Glomerular visceral epithelial cell (primary cell): ENCODE data around the gene TMEM217.

Experiments used
- DNase-seq: peaks from one replicate; pipeline ENCODE4 v3.0.0-alpha.2; 2016; ENCODE audit errors: extremely low spot score

The TMEM217 gene

GRCh38 chr6:37169496-37170272 is 88.3 kb downstream of the TMEM217 start, which contains the start of gene PIM1:
TSS of gene PIM1 (plus strand) at chr6:37170152. CDS start at chr6:37170576, 424 bp downstream.
- DNase-seq, result peak; percentile 99

DNA sequence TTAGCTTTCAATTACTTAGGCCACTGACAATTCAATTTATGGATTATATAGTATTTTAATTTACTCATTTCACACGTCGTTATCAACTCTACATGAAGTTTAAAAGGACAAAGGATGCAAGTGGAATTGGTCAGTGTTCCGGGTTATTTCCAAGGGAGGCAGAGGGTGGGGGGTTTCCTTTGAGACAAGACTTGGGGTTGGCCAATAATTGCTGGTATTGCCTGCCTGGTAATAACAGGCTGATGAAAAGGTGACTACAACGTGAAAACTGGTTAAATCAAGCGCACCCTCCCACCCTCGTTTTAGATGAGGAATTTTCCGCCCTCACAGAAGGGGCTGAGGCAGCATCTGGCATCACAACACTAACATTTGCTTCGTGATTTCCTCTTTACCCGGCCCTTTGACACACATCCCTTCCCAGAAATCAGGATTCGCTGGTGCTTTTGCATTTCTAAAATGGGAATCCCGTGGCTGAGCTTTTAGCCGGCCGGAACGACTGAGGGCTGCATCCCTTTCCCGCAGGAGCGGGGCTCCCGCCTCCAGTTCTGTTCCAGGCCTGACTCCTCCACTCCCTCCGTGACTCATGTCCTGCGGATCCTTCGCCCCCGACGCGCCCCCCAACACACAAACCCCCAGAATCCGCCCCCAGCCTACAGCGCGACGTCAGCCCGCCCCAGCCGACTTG is 89.0 kb downstream of the TMEM217 start:
- DNase-seq, result no peak

GRCh38 chr6:37168163-37168758 is 89.7 kb downstream of the TMEM217 start:
- DNase-seq, result no peak

GRCh38 chr6:37162740-37163139 is 95.2 kb downstream of the TMEM217 start:
- no peak for DNase-seq
